IMR-90 (cell line): ENCODE measurements around the gene KIAA0825. TPM values are rescaled to one million over a fixed set of nuclear protein-coding genes. Genes with fewer than 3 reads are reported as not detected.

ENCODE experiments used
- ATAC-seq: fragments of 200-7000 bp; cut with Tn5 transposase; 2 replicates; pipeline ENCODE4 v1.9.1; 2020; ENCODE audit warnings: low read depth, mild to moderate bottlenecking, moderate library complexity
- BruUV-seq: library from RNA; stranded (reverse); fragments of 400-500 nt; replicated peaks from 2 replicates; lab custom pipeline; 2021; lab: Mats Ljungman, UMichigan
- CTCF ChIA-PET: fragments of 300-600 bp; formaldehyde crosslinking; extraction: SDS; loops from one replicate; lab custom pipeline; 2021; ENCODE audit warnings: antibody characterized with exemption; lab: Yijun Ruan, JAX
- POLR2A ChIA-PET: fragments of 300-600 bp; sonication (Branson Sonifier 250); formaldehyde crosslinking; loops from one replicate; lab custom pipeline; 2022; ENCODE audit warnings: antibody characterized with exemption; ENCODE audit not compliant: unreplicated experiment; lab: Charles Lee
- DNase-seq: peaks from one replicate; pipeline ENCODE4 v3.0.0; 2013
- H2AFZ ChIP-seq: replicated peaks from 2 replicates; pipeline ENCODE3; 2013; ENCODE audit warnings: low read length, mild to moderate bottlenecking; ENCODE audit not compliant: poor library complexity
- H2AK5ac ChIP-seq: 2 replicates; pipeline ENCODE4 v1.6.1; 2013; ENCODE audit warnings: low read depth, low read length, inconsistent platforms
- H2AK9ac ChIP-seq: replicated peaks from 2 replicates; pipeline ENCODE3; 2013; ENCODE audit warnings: mild to moderate bottlenecking, low read depth, low read length, moderate library complexity; ENCODE audit not compliant: poor library complexity
- H2BK120ac ChIP-seq: 2 replicates; pipeline ENCODE4 v1.6.1; 2013; ENCODE audit warnings: low read depth, low read length, inconsistent platforms
- H2BK15ac ChIP-seq: 3 replicates; pipeline ENCODE4 v1.6.1; 2013; ENCODE audit warnings: low read depth, low read length, inconsistent platforms
- H2BK20ac ChIP-seq: 2 replicates; pipeline ENCODE4 v1.6.1; 2013; ENCODE audit warnings: low read depth, mild to moderate bottlenecking, inconsistent platforms, low read length, moderate library complexity
- H2BK5ac ChIP-seq: 2 replicates; pipeline ENCODE4 v1.6.1; 2013; ENCODE audit warnings: mild to moderate bottlenecking, low read depth, low read length, inconsistent platforms; ENCODE audit not compliant: poor library complexity, severe bottlenecking
- H3K14ac ChIP-seq: replicated peaks from 2 replicates; pipeline ENCODE4 v1.6.1; 2013; ENCODE audit warnings: low read depth, low read length, inconsistent platforms
- H3K18ac ChIP-seq: 2 replicates; pipeline ENCODE4 v1.6.1; 2013; ENCODE audit warnings: low read depth, low read length, control low read depth
- H3K23ac ChIP-seq: 2 replicates; pipeline ENCODE4 v1.6.1; 2013; ENCODE audit warnings: low read depth, low read length, inconsistent platforms
- H3K27ac ChIP-seq: 2 replicates; pipeline ENCODE4 v1.5.1; 2013; ENCODE audit warnings: mild to moderate bottlenecking, control low read depth, low read length; ENCODE audit not compliant: insufficient read depth
- H3K27me3 ChIP-seq: 2 replicates; pipeline ENCODE4 v1.6.1; 2013; ENCODE audit warnings: low read length; ENCODE audit not compliant: control insufficient read depth, insufficient read depth
- H3K36me3 ChIP-seq: 2 replicates; pipeline ENCODE4 v1.6.1; 2013; ENCODE audit warnings: low read length, mixed read lengths; ENCODE audit not compliant: control insufficient read depth, insufficient read depth
- H3K4ac ChIP-seq: 2 replicates; pipeline ENCODE4 v1.6.1; 2013; ENCODE audit warnings: low read depth, low read length, inconsistent platforms
- H3K4me1 ChIP-seq: 2 replicates; pipeline ENCODE4 v1.6.1; 2013; ENCODE audit warnings: low read length, mixed read lengths; ENCODE audit not compliant: control insufficient read depth, insufficient read depth
- H3K4me2 ChIP-seq: 2 replicates; pipeline ENCODE4 v1.6.1; 2013; ENCODE audit warnings: low read depth, mild to moderate bottlenecking, control low read depth, low read length, moderate library complexity
- H3K4me3 ChIP-seq: 2 replicates; pipeline ENCODE4 v1.5.1; 2013; ENCODE audit warnings: low read depth, mild to moderate bottlenecking, control low read depth, low read length, moderate library complexity; ENCODE audit not compliant: insufficient read depth
- H3K56ac ChIP-seq: 2 replicates; pipeline ENCODE4 v1.6.1; 2013; ENCODE audit warnings: low read length, inconsistent platforms; ENCODE audit not compliant: insufficient read depth; ENCODE audit errors: extremely low read depth
- H3K79me1 ChIP-seq, 2 experiments: 2 replicates each; pipeline ENCODE4 v1.6.1; 2013; ENCODE audit warnings: low read length in 2 of 2, inconsistent platforms in 1 of 2, low read depth in 1 of 2
- H3K9ac ChIP-seq: 2 replicates; pipeline ENCODE4 v1.6.1; 2013; ENCODE audit warnings: low read depth, low read length, control low read depth
- H3K9me1 ChIP-seq: 2 replicates; pipeline ENCODE4 v1.6.1; 2013; ENCODE audit warnings: low read length, inconsistent platforms; ENCODE audit not compliant: insufficient read depth
- H3K9me3 ChIP-seq: 2 replicates; pipeline ENCODE4 v1.6.1; 2013; ENCODE audit warnings: low read length; ENCODE audit not compliant: control insufficient read depth, insufficient read depth
- H4K20me1 ChIP-seq: 2 replicates; pipeline ENCODE4 v1.6.1; 2013; ENCODE audit warnings: low read length, inconsistent platforms; ENCODE audit not compliant: insufficient read depth
- H4K5ac ChIP-seq: 2 replicates; pipeline ENCODE4 v1.6.1; 2013; ENCODE audit warnings: mild to moderate bottlenecking, low read depth, low read length, control low read depth
- H4K8ac ChIP-seq, 2 experiments: 2 replicates each; pipeline ENCODE4 v1.6.1; 2013; ENCODE audit warnings: low read depth in 2 of 2, low read length in 2 of 2, control low read depth in 1 of 2, inconsistent platforms in 1 of 2
- H4K91ac ChIP-seq: 2 replicates; pipeline ENCODE4 v1.6.1; 2013; ENCODE audit warnings: low read depth, low read length, inconsistent platforms; ENCODE audit not compliant: insufficient read depth
- CEBPB ChIP-seq: IDR thresholded peaks from 2 replicates; pipeline ENCODE4 v1.6.1; 2012; ENCODE audit warnings: low read depth, low read length, improper control_type of control experiment
- CTCF ChIP-seq: conservative IDR thresholded peaks from 2 replicates; pipeline ENCODE4 v1.5.1; 2012; ENCODE audit warnings: mild to moderate bottlenecking, low read depth, low read length, improper control_type of control experiment
- FOS ChIP-seq: fragments of 150-350 bp; IDR thresholded peaks from 2 replicates; pipeline ENCODE4 v1.6.1; 2016; ENCODE audit warnings: low read depth, low read length
- MAZ ChIP-seq: IDR thresholded peaks from 2 replicates; pipeline ENCODE4 v1.6.1; 2012; ENCODE audit warnings: low read depth, mild to moderate bottlenecking, low read length, improper control_type of control experiment, moderate library complexity, borderline replicate concordance
- NFE2L2 ChIP-seq: fragments of 150-350 bp; IDR thresholded peaks from 2 replicates; pipeline ENCODE4 v1.6.1; 2016; ENCODE audit warnings: low read depth, mild to moderate bottlenecking, low read length
- POLR2A ChIP-seq: IDR thresholded peaks from 2 replicates; pipeline ENCODE4 v1.6.1; 2012; ENCODE audit warnings: mild to moderate bottlenecking, low read depth, low read length
- RAD21 ChIP-seq: IDR thresholded peaks from 2 replicates; pipeline ENCODE4 v1.6.1; 2012; ENCODE audit warnings: low read length, improper control_type of control experiment
- RCOR1 ChIP-seq: IDR thresholded peaks from 2 replicates; pipeline ENCODE4 v1.6.1; 2012; ENCODE audit warnings: mild to moderate bottlenecking, low read length, improper control_type of control experiment; ENCODE audit not compliant: insufficient replicate concordance
- WGBS, 2 experiments: methylation state at CpG; one replicate each; pipeline versions ENCODE4 v1.1.5 to v1.1.7; 2013; ENCODE audit warnings: missing lambda C conversion rate in 2 of 2; ENCODE audit not compliant: insufficient read length in 1 of 2; ENCODE audit errors: extremely low coverage in 2 of 2; 5-methylcytosine and 5-hydroxymethylcytosine counted together
- dilution Hi-C: fragments of 300-500 bp; cut with HindIII; formaldehyde crosslinking; loops from one replicate; pipeline ENCODE4 v1.14.3; 2018; ENCODE audit warnings: low sequenced_read_pairs; ENCODE audit not compliant: unreplicated experiment
- in situ Hi-C: fragments of 300-500 bp; cut with MboI; formaldehyde crosslinking; loops from 3 replicates; pipeline ENCODE4 v1.14.3; 2019; ENCODE audit warnings: low sequenced_read_pairs, inconsistent platforms, mixed read lengths
- intact Hi-C: fragments of 100-400 bp; cut with micrococcal nuclease; formaldehyde crosslinking; loops from 2 replicates; pipeline ENCODE4 v1.10.0; 2022
- polyA plus RNA-seq, 3 experiments: library from polyadenylated mRNA; depleted of rRNA; stranded (reverse); fragments of >200 nt; gene quantifications; 2 replicates each; pipeline ENCODE4 v1.2.3, GENCODE V29; 2012; ENCODE audit warnings: low replicate concordance in 1 of 3
- total RNA-seq: library from RNA; depleted of rRNA; stranded (reverse); fragments of >200 nt; gene quantifications from 2 replicates; pipeline ENCODE4 v1.2.3, GENCODE V29; 2012

The KIAA0825 gene
- total and polyA plus RNA-seq, 2 of the 4 experiments (the other 2 are of a cell fraction): 0.46 to 1.8 TPM

- Histone ChIP-seq H2BK15ac (no peak overlapping the region), H2AK9ac (no peak overlapping the region), H2BK20ac (no peak overlapping the region), H3K9me3 (no peaks in the 10 kb centered on the region), H3K9ac (no peak overlapping the region), H3K56ac (no peak overlapping the region), H4K8ac (no peak overlapping the region), H2BK120ac (no peak overlapping the region), H3K79me1 (no peaks in the 10 kb centered on the region), H3K27ac (no peak overlapping the region), H4K91ac (no peak overlapping the region), H2AK5ac (no peak overlapping the region), H3K14ac (no peak overlapping the region), H3K36me3 (no peaks in the 10 kb centered on the region), H3K4me2 (no peak overlapping the region), H3K4ac (no peak overlapping the region), H3K4me1 (no peaks in the 10 kb centered on the region), H3K4me3 (no peak overlapping the region), H3K18ac (no peak overlapping the region), H2AFZ (no peak overlapping the region), H4K5ac (no peak overlapping the region), H4K20me1 (no peaks in the 10 kb centered on the region), H3K23ac (no peak overlapping the region), H2BK5ac (no peak overlapping the region), H3K9me1 (no peaks in the 10 kb centered on the region), H3K27me3 (no peaks in the 10 kb centered on the region)
- ChIA-PET CTCF (no interaction called here), POLR2A (no interaction called here)
- intact Hi-C loops: no loop called here
- TF ChIP-seq FOS (no peak), RCOR1 (no peak), POLR2A (no peak), RAD21 (no peak), NFE2L2 (no peak), MAZ (no peak), CEBPB (no peak), CTCF (no peak)
- no CpG with 5 or more reads among the region's 8 CpGs for WGBS, 2 experiments
- DNase-seq (no peak), ATAC-seq (no peak)
- no TSS peak for BruUV-seq
- dilution Hi-C loops: no loop called here
- in situ Hi-C loops: no loop called here
These were observed 271.3 kb downstream of the KIAA0825 start for GRCh38 chr5:94347130-94347529.
